ENCODE data around the gene KRTAP10-6. TPM values are rescaled to one million over a fixed set of nuclear protein-coding genes. Genes with fewer than 3 reads are reported as not detected.
"Not testable (repeated sequence)": the region's sequence is repeated elsewhere in the genome, so short reads cannot be mapped to it uniquely, and the experiment has no call there.

The KRTAP10-6 gene
- total RNA-seq, 4 donors from 2014 or later, result not detected

GRCh38 chr21:44566403-44566802 is 25.9 kb downstream of the KRTAP10-6 start:
- intact Hi-C loops (cut with DNase I), result no loop called here
- Histone ChIP-seq H3K9me3 (peaks cover 0 to 10% (median 5%) of the 10 kb centered on the region in 4 donors), H3K4me3 (no peak overlapping the region), H3K4me1 (no peaks in the 10 kb centered on the region), H3K27ac (replicated peaks in 1 of 4) (no peak overlapping the region), H3K36me3 (no peaks in the 10 kb centered on the region), H3K27me3 (peaks cover 0 to 26% (median 0%) of the 10 kb centered on the region in 4 donors)
- no peak for DNase-seq (ENCODE audit: extremely low spot score)
- TF ChIP-seq CTCF (IDR thresholded peaks at IDR 0.05), result no peak
- TF ChIP-seq EP300 (IDR thresholded peaks at IDR 0.05), result no peak
- no peak for TF ChIP-seq POLR2AphosphoS5 (IDR thresholded peaks at IDR 0.05)
- TF ChIP-seq POLR2A (IDR thresholded peaks at IDR 0.05; ENCODE audit: low read depth), result no peak
- 58% methylated on average over 1 of the region's 1 CpG for WGBS

- DNase-seq (ENCODE audit: extremely low spot score), result no peak
- no peak for TF ChIP-seq CTCF (IDR thresholded peaks at IDR 0.05)
- no peak for TF ChIP-seq POLR2AphosphoS5 (IDR thresholded peaks at IDR 0.05)
- no peak for TF ChIP-seq EP300 (IDR thresholded peaks at IDR 0.05)
- TF ChIP-seq POLR2A (IDR thresholded peaks at IDR 0.05; ENCODE audit: low read depth), result no peak
- intact Hi-C loops (cut with DNase I), result no loop called here
Measured at GRCh38 chr21:44564886-44565598, 27.3 kb downstream of the KRTAP10-6 start.

GRCh38 chr21:44564099-44564498 is 28.2 kb downstream of the KRTAP10-6 start:
- H3K9me3 ChIP-seq, result peaks cover 0 to 12% (median 4%) of the 10 kb centered on the region in 4 donors
- H3K4me3 ChIP-seq, result no peak overlapping the region
- intact Hi-C loops (cut with DNase I), result no loop called here
- WGBS, result 91% methylated on average over 1 of the region's 1 CpG
- no peaks in the 10 kb centered on the region for H3K4me1 ChIP-seq
- TF ChIP-seq EP300 (IDR thresholded peaks at IDR 0.05) (no peak), CTCF (IDR thresholded peaks at IDR 0.05) (no peak), POLR2A (IDR thresholded peaks at IDR 0.05; ENCODE audit: low read depth) (no peak), POLR2AphosphoS5 (IDR thresholded peaks at IDR 0.05) (no peak)
- no peak for DNase-seq (ENCODE audit: extremely low spot score)
- H3K36me3 ChIP-seq, result no peaks in the 10 kb centered on the region
- peaks cover 0 to 12% (median 0%) of the 10 kb centered on the region in 4 donors for H3K27me3 ChIP-seq
- H3K27ac ChIP-seq (replicated peaks in 1 of 4), result no peak overlapping the region

More at GRCh38 chr21:44564886-44565598, 27.3 kb downstream of the KRTAP10-6 start:
- WGBS, result 84% methylated on average over 1 of the region's 1 CpG
- Histone ChIP-seq H3K27ac (replicated peaks in 1 of 4) (no peak overlapping the region), H3K4me1 (no peaks in the 10 kb centered on the region), H3K36me3 (no peaks in the 10 kb centered on the region), H3K4me3 (no peak overlapping the region), H3K9me3 (peaks cover 0 to 6% (median 2%) of the 10 kb centered on the region in 4 donors), H3K27me3 (peaks cover 0 to 21% (median 0%) of the 10 kb centered on the region in 4 donors)

- TF ChIP-seq EP300 (IDR thresholded peaks at IDR 0.05) (no peak), POLR2AphosphoS5 (IDR thresholded peaks at IDR 0.05) (no peak), CTCF (IDR thresholded peaks at IDR 0.05) (no peak), POLR2A (IDR thresholded peaks at IDR 0.05; ENCODE audit: low read depth) (no peak)
- Histone ChIP-seq H3K4me3 (no peak within 1 kb of the TSS), H3K27me3 (peaks cover 0 to 34% (median 0%) of the 10 kb centered on the region in 4 donors), H3K4me1 (no peaks in the 10 kb centered on the region), H3K36me3 (no peaks in the 10 kb centered on the region), H3K27ac (replicated peaks in 1 of 4) (no peak within 1 kb of the TSS), H3K9me3 (peaks cover 0 to 18% (median 4%) of the 10 kb centered on the region in 4 donors)
- peak; percentile 55 for DNase-seq (ENCODE audit: extremely low spot score)
- intact Hi-C loops (cut with DNase I), result no loop called here
- WGBS, result 71% methylated on average over 5 of the region's 5 CpGs
Measured at GRCh38 chr21:44558695-44559094, 33.6 kb downstream of the KRTAP10-6 start, which contains the start of gene KRTAP10-3. KRTAP10-3 (minus strand) TSS chr21:44558795; CDS start chr21:44558715, 80 bp downstream.

GRCh38 chr21:44558329-44558675 is 34.0 kb downstream of the KRTAP10-6 start:
- DNase-seq (ENCODE audit: extremely low spot score); H3K36me3 ChIP-seq; intact Hi-C loops (cut with DNase I); H3K27ac ChIP-seq (replicated peaks in 1 of 4); H3K4me3 ChIP-seq; H3K4me1 ChIP-seq: not testable (repeated sequence)
- H3K27me3 ChIP-seq, result peaks cover 0 to 34% (median 0%) of the 10 kb centered on the region in 4 donors
- peaks cover 0 to 18% (median 4%) of the 10 kb centered on the region in 4 donors for H3K9me3 ChIP-seq
- WGBS, result 75% methylated on average over 10 of the region's 10 CpGs

Data from esophagus muscularis mucosa (tissue), 4 donors.